DND-41 (cell line): ENCODE results near the gene IFITM2.
"Not testable (repeated sequence)": the region's sequence is repeated elsewhere in the genome, so short reads cannot be mapped to it uniquely, and the experiment has no call there.

ENCODE experiments used
- ATAC-seq: fragments of 200-7000 bp; cut with Tn5 transposase; 3 replicates; pipeline ENCODE4 v1.9.1; 2021; ENCODE audit warnings: low read depth; ENCODE audit not compliant: insufficient read depth
- DNase-seq: peaks from one replicate; pipeline ENCODE4 v3.0.0-alpha.2; 2020
- H2AFZ ChIP-seq: 2 replicates; pipeline ENCODE4 v1.6.0; 2012; ENCODE audit warnings: low read depth, low read length
- H3K27ac ChIP-seq: 2 replicates; pipeline ENCODE4 v1.5.1; 2012; ENCODE audit warnings: low read length, inconsistent platforms
- H3K27me3 ChIP-seq: fragments of 200-600 bp; sonication (generic); 2 replicates; pipeline ENCODE4 v1.6.0; 2012; ENCODE audit warnings: low read length, mild to moderate bottlenecking, inconsistent platforms; ENCODE audit not compliant: insufficient read depth, poor library complexity
- H3K36me3 ChIP-seq: 2 replicates; pipeline ENCODE4 v1.5.1; 2012; ENCODE audit warnings: low read length, inconsistent platforms; ENCODE audit not compliant: insufficient read depth
- H3K4me1 ChIP-seq: 2 replicates; pipeline ENCODE4 v1.5.1; 2012; ENCODE audit warnings: mild to moderate bottlenecking, low read length; ENCODE audit not compliant: insufficient read depth
- H3K4me2 ChIP-seq: 2 replicates; pipeline ENCODE4 v1.6.0; 2012; ENCODE audit warnings: mild to moderate bottlenecking, moderate library complexity, low read length, inconsistent platforms; ENCODE audit not compliant: insufficient read depth
- H3K4me3 ChIP-seq, 2 experiments: fragments of 200-600 bp in 1 of 2; shearing (Covaris generic) in 1 of 2; 2 replicates each; pipeline ENCODE4 v1.5.1; 2012 to 2016; ENCODE audit warnings: inconsistent platforms in 2 of 2, low read length in 2 of 2, mild to moderate bottlenecking in 2 of 2, low read depth in 1 of 2, moderate library complexity in 1 of 2
- H3K79me2 ChIP-seq: 2 replicates; pipeline ENCODE4 v1.6.0; 2012; ENCODE audit warnings: low read length, inconsistent platforms; ENCODE audit not compliant: insufficient read depth
- H3K9ac ChIP-seq: 2 replicates; pipeline ENCODE4 v1.6.0; 2012; ENCODE audit warnings: low read depth, mild to moderate bottlenecking, inconsistent platforms, low read length, moderate library complexity
- H3K9me3 ChIP-seq: 2 replicates; pipeline ENCODE4 v1.5.1; 2012; ENCODE audit warnings: low read length, moderate library complexity, mild to moderate bottlenecking, inconsistent platforms; ENCODE audit not compliant: insufficient read depth, severe bottlenecking
- H4K20me1 ChIP-seq: 2 replicates; pipeline ENCODE4 v1.6.0; 2012; ENCODE audit warnings: low read length; ENCODE audit not compliant: insufficient read depth
- CTCF ChIP-seq: IDR thresholded peaks from 2 replicates; pipeline ENCODE4 v1.5.1; 2012; ENCODE audit warnings: borderline replicate concordance, low read length, moderate library complexity, mild to moderate bottlenecking; ENCODE audit not compliant: poor library complexity, severe bottlenecking; ENCODE audit errors: extremely low read depth
- EZH2 ChIP-seq: IDR thresholded peaks from 3 replicates; pipeline ENCODE4 v1.6.1; 2012; ENCODE audit warnings: borderline replicate concordance, low read depth, mild to moderate bottlenecking, moderate library complexity, low read length, inconsistent platforms; ENCODE audit not compliant: severe bottlenecking

The IFITM2 gene

GRCh38 chr11:267491-267994 is 40.1 kb upstream of the IFITM2 start:
- Histone ChIP-seq H3K27me3 (no peaks in the 10 kb centered on the region), H3K4me2 (peak overlapping the region; percentile 94), H3K4me3 (peak overlapping the region; percentile 27 to 69; a peak in 3 of 4 replicates), H3K27ac (peak overlapping the region; percentile 99), H4K20me1 (no peaks in the 10 kb centered on the region), H3K9me3 (peaks cover 4% of the 10 kb centered on the region), H3K36me3 (no peaks in the 10 kb centered on the region), H3K4me1 (peaks cover 37% of the 10 kb centered on the region), H3K79me2 (no peaks in the 10 kb centered on the region), H2AFZ (peak overlapping the region; percentile 78), H3K9ac (peak overlapping the region; percentile 93)
- peak; percentile 20; the same call in 2 of the 3 replicates for ATAC-seq
- TF ChIP-seq EZH2 (no peak), CTCF (no peak)
- peak; percentile 50 for DNase-seq

GRCh38 chr11:268716-269145 is 38.9 kb upstream of the IFITM2 start:
- peak; percentile 48 for TF ChIP-seq CTCF
- not testable (repeated sequence) for H4K20me1 ChIP-seq, H3K9me3 ChIP-seq, H3K36me3 ChIP-seq, H3K27me3 ChIP-seq, H3K79me2 ChIP-seq
- peak; percentile 77 for ATAC-seq
- H3K4me1 ChIP-seq = peaks cover 37% of the 10 kb centered on the region
- peak overlapping the region; percentile 93 for H3K9ac ChIP-seq
- peak overlapping the region; percentile 27 to 69; a peak in 3 of 4 replicates for H3K4me3 ChIP-seq
- DNase-seq = peak; percentile 80
- peak overlapping the region; percentile 99 for H3K27ac ChIP-seq
- H2AFZ ChIP-seq = peak overlapping the region; percentile 78
- peak overlapping the region; percentile 94 for H3K4me2 ChIP-seq

GRCh38 chr11:269146-269890 is 38.3 kb upstream of the IFITM2 start:
- H3K4me2 ChIP-seq = peak overlapping the region; percentile 94
- H3K4me3 ChIP-seq = peak overlapping the region; percentile 27 to 69; a peak in 3 of 4 replicates
- no peaks in the 10 kb centered on the region for H3K79me2 ChIP-seq
- H3K36me3 ChIP-seq = no peaks in the 10 kb centered on the region
- peak overlapping the region; percentile 99 for H3K27ac ChIP-seq
- H2AFZ ChIP-seq = peak overlapping the region; percentile 78
- H3K9ac ChIP-seq = peak overlapping the region; percentile 93
- H3K4me1 ChIP-seq = peaks cover 37% of the 10 kb centered on the region
- DNase-seq = peak; percentile 68
- peak; percentile 28 for TF ChIP-seq CTCF
- no peak for TF ChIP-seq EZH2
- H4K20me1 ChIP-seq = no peaks in the 10 kb centered on the region
- no peaks in the 10 kb centered on the region for H3K27me3 ChIP-seq
- peaks cover 4% of the 10 kb centered on the region for H3K9me3 ChIP-seq
- ATAC-seq = peak; percentile 67
